ENCODE measurements around the gene CDC25C. TPM values are rescaled to one million over a fixed set of nuclear protein-coding genes. Genes with fewer than 3 reads are reported as not detected.

The CDC25C gene
- total RNA-seq, 2 donors from 2014 or later: 0.14 to 3.2 TPM

GRCh38 chr5:138369706-138370105 lies 38.1 kb upstream of the CDC25C start:
- WGBS: 80% methylated on average over 2 of the region's 2 CpGs
- Histone ChIP-seq H3K36me3 (no peaks in the 10 kb centered on the region), H3K4me1 (replicated peaks) (no peaks in the 10 kb centered on the region), H3K9me3 (no peaks in the 10 kb centered on the region), H3K27me3 (replicated peaks; ENCODE audit: insufficient read depth) (no peaks in the 10 kb centered on the region), H3K4me3 (no peak overlapping the region), H3K27ac (no peak overlapping the region)
- no peak for DNase-seq (ENCODE audit: low spot score)
- intact Hi-C loops (cut with DNase I): no loop called here
- no peak for TF ChIP-seq CTCF (IDR thresholded peaks at IDR 0.05)
- no peak for TF ChIP-seq POLR2A (IDR thresholded peaks at IDR 0.05)

GRCh38 chr5:138369261-138369660 lies 37.7 kb upstream of the CDC25C start:
- WGBS: 75% methylated on average over 5 of the region's 5 CpGs

GRCh38 chr5:138366632-138367382 lies 35.2 kb upstream of the CDC25C start:
- WGBS: 30% methylated on average over 4 of the region's 4 CpGs
- no peaks in the 10 kb centered on the region for H3K4me1 ChIP-seq (replicated peaks)

More at GRCh38 chr5:138369261-138369660, 37.7 kb upstream of the CDC25C start:
- intact Hi-C loops (cut with DNase I): no loop called here
- no peaks in the 10 kb centered on the region for H3K9me3 ChIP-seq
- no peaks in the 10 kb centered on the region for H3K4me1 ChIP-seq (replicated peaks)
- no peaks in the 10 kb centered on the region for H3K27me3 ChIP-seq (replicated peaks; ENCODE audit: insufficient read depth)
- no peaks in the 10 kb centered on the region for H3K36me3 ChIP-seq
- H3K27ac ChIP-seq: no peak overlapping the region
- TF ChIP-seq POLR2AphosphoS5 (IDR thresholded peaks at IDR 0.05) (no peak), CTCF (IDR thresholded peaks at IDR 0.05) (no peak), POLR2A (IDR thresholded peaks at IDR 0.05) (no peak)
- DNase-seq (ENCODE audit: low spot score): no peak
- H3K4me3 ChIP-seq: no peak overlapping the region

GRCh38 chr5:138364576-138364975 lies 33.0 kb upstream of the CDC25C start:
- Histone ChIP-seq H3K4me3 (no peak overlapping the region), H3K27me3 (replicated peaks; ENCODE audit: insufficient read depth) (no peaks in the 10 kb centered on the region), H3K36me3 (no peaks in the 10 kb centered on the region), H3K4me1 (replicated peaks) (no peaks in the 10 kb centered on the region), H3K27ac (no peak overlapping the region), H3K9me3 (no peaks in the 10 kb centered on the region)
- no peak for DNase-seq (ENCODE audit: low spot score)
- TF ChIP-seq POLR2AphosphoS5 (IDR thresholded peaks at IDR 0.05): no peak
- no peak for TF ChIP-seq CTCF (IDR thresholded peaks at IDR 0.05)
- TF ChIP-seq POLR2A (IDR thresholded peaks at IDR 0.05): no peak
- intact Hi-C loops (cut with DNase I): no loop called here
- WGBS: 85% methylated on average over 1 of the region's 1 CpG

More at GRCh38 chr5:138366632-138367382, 35.2 kb upstream of the CDC25C start:
- DNase-seq (ENCODE audit: low spot score): no peak
- H3K36me3 ChIP-seq: no peaks in the 10 kb centered on the region
- H3K4me3 ChIP-seq: no peak overlapping the region
- H3K9me3 ChIP-seq: no peaks in the 10 kb centered on the region
- H3K27ac ChIP-seq: peak overlapping the region; percentile 3 to 34
- TF ChIP-seq CTCF (IDR thresholded peaks at IDR 0.05) (no peak), POLR2AphosphoS5 (IDR thresholded peaks at IDR 0.05) (peak; percentile 53), POLR2A (IDR thresholded peaks at IDR 0.05) (no peak)
- intact Hi-C loops (cut with DNase I): no loop called here
- H3K27me3 ChIP-seq (replicated peaks; ENCODE audit: insufficient read depth): no peaks in the 10 kb centered on the region

- Histone ChIP-seq H3K4me1 (replicated peaks) (no peaks in the 10 kb centered on the region), H3K27me3 (replicated peaks; ENCODE audit: insufficient read depth) (no peaks in the 10 kb centered on the region), H3K9me3 (no peaks in the 10 kb centered on the region), H3K27ac (no peak overlapping the region), H3K4me3 (no peak overlapping the region), H3K36me3 (no peaks in the 10 kb centered on the region)
- no peak for DNase-seq (ENCODE audit: low spot score)
- 90% methylated on average over 1 of the region's 1 CpG for WGBS
- TF ChIP-seq POLR2A (IDR thresholded peaks at IDR 0.05) (no peak), CTCF (IDR thresholded peaks at IDR 0.05) (no peak), POLR2AphosphoS5 (IDR thresholded peaks at IDR 0.05) (no peak)
- intact Hi-C loops (cut with DNase I): no loop called here
These were observed 29.4 kb upstream of the CDC25C start for GRCh38 chr5:138360941-138361452.

All from prostate gland (tissue), 2 donors.